Measurements from ENCODE around the gene DACH1.

The DACH1 gene

DNA sequence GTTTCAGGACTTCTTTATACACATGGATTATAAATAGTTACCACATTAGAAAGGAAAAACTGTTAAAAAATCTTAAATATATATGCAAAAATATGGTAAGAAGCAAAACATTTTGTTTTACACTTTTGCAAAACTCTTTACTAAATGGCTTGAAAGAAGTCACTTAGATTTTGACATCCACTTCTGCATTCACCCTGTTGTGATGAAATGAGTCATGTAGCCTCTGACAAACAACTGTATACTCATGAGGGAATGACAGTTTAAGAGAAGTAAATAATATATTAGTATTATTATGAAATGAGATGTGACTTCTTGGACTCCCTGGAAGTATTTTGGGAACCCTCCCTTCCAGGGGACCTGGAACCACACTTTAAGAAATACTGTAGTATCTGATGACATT lies 275.6 kb downstream of the DACH1 start:
- DNase-seq (ENCODE audit: low spot score), result no peak
- TF ChIP-seq, protein P1, sequence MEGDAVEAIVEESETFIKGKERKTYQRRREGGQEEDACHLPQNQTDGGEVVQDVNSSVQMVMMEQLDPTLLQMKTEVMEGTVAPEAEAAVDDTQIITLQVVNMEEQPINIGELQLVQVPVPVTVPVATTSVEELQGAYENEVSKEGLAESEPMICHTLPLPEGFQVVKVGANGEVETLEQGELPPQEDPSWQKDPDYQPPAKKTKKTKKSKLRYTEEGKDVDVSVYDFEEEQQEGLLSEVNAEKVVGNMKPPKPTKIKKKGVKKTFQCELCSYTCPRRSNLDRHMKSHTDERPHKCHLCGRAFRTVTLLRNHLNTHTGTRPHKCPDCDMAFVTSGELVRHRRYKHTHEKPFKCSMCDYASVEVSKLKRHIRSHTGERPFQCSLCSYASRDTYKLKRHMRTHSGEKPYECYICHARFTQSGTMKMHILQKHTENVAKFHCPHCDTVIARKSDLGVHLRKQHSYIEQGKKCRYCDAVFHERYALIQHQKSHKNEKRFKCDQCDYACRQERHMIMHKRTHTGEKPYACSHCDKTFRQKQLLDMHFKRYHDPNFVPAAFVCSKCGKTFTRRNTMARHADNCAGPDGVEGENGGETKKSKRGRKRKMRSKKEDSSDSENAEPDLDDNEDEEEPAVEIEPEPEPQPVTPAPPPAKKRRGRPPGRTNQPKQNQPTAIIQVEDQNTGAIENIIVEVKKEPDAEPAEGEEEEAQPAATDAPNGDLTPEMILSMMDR (IDR thresholded peaks at IDR 0.05; ENCODE audit: borderline replicate concordance, control extremely low read depth, extremely low read depth, insufficient read depth, missing control alignments), result no peak
- in situ Hi-C loops (cut with MboI; ENCODE audit: low sequenced_read_pairs, unreplicated experiment), result no loop called here

DNA sequence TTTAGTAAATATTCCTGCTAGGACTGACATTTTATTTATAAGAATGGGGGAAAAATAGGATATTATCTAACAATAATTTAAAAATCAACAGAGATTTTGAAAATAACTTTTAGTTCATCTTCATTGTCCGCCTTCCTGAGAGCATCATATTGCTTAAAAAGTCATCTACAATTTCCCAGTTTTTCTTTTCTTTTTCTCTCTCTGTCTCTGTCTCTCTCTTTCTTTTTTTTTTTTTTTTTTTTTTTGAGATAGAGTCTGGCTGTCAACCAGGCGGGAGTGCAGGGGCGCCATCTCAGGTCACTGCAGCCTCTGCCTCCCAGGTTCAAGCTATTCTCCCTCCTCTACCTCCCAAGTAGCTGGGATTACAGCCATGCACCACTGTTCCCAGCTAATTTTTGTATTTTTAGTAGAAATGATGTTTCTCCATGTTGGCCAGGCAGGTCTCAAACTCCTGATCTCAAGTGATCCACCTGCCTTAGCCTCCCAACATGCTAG lies 276.3 kb downstream of the DACH1 start:
- in situ Hi-C loops (cut with MboI; ENCODE audit: low sequenced_read_pairs, unreplicated experiment), result no loop called here
- TF ChIP-seq, protein P1 (IDR thresholded peaks at IDR 0.05; ENCODE audit: borderline replicate concordance, control extremely low read depth, extremely low read depth, insufficient read depth, missing control alignments), result no peak
- DNase-seq (ENCODE audit: low spot score), result no peak

- no peak for DNase-seq (ENCODE audit: low spot score)
- TF ChIP-seq, protein P1 (IDR thresholded peaks at IDR 0.05; ENCODE audit: borderline replicate concordance, control extremely low read depth, extremely low read depth, insufficient read depth, missing control alignments), result no peak
- in situ Hi-C loops (cut with MboI; ENCODE audit: low sequenced_read_pairs, unreplicated experiment), result no loop called here
These were observed 278.0 kb downstream of the DACH1 start for GRCh38 chr13:71589032-71589431.

DNA sequence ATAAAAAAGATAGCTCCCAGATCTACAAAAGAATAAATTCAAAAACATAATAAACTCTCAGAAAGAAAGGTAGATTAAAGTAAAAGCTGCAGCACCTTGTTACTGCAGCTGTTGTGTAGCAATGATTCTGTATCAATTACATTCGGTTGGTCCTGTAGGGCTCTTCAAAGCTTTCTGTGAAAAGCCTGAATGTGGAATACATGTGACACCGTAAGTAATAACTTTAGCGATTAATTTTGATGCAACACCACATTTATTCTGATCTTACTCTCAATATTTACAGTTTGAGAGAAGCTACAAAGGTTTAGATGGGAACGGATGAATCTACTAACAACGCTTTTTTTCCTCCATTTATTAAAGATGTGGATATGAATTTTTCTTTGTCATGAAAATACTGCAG lies 279.2 kb downstream of the DACH1 start:
- in situ Hi-C loops (cut with MboI; ENCODE audit: low sequenced_read_pairs, unreplicated experiment), result no loop called here
- no peak for DNase-seq (ENCODE audit: low spot score)
- TF ChIP-seq, protein P1 (IDR thresholded peaks at IDR 0.05; ENCODE audit: borderline replicate concordance, control extremely low read depth, extremely low read depth, insufficient read depth, missing control alignments), result no peak

DNA sequence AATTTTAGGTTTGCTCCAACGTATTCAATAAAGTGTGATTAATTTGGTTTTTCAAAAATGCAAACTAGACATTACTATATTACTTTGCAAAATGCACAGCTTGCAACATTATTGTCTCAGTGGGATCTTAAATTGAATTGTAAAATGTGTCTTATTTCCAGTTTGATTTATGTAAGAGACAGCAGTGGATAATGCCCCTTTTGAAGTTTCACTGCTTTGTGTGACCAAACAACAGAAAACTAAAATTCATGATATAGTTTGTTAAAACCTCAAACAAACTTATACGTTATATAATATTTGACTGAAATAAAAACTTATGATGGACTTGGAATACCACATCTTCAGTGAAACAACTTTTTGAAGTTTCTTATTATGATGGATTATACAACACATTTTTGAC lies 279.8 kb downstream of the DACH1 start:
- no peak for DNase-seq (ENCODE audit: low spot score)
- in situ Hi-C loops (cut with MboI; ENCODE audit: low sequenced_read_pairs, unreplicated experiment), result no loop called here
- TF ChIP-seq, protein P1 (IDR thresholded peaks at IDR 0.05; ENCODE audit: borderline replicate concordance, control extremely low read depth, extremely low read depth, insufficient read depth, missing control alignments), result no peak

DNA sequence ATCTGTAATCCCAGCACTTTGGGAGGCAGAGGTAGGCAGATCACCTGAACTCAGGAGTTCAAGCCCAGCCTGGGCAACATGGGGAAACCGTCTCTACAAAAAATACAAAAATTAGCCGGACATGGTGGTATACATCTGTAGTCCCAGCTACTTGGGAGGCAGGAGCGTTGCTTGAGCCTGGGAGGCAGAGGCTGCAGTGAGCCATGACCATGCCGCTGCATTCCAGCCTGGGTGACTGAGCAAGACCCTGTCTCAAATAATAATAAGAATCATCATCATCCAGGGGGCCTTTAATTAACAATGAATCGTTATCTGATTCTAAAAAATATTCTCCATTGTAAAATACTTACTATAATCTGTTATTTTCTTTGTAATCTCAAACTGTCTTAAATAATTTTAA lies 283.4 kb downstream of the DACH1 start:
- in situ Hi-C loops (cut with MboI; ENCODE audit: low sequenced_read_pairs, unreplicated experiment), result no loop called here
- TF ChIP-seq, protein P1 (IDR thresholded peaks at IDR 0.05; ENCODE audit: borderline replicate concordance, control extremely low read depth, extremely low read depth, insufficient read depth, missing control alignments), result no peak
- no peak for DNase-seq (ENCODE audit: low spot score)

GRCh38 chr13:71580614-71581013 lies 286.4 kb downstream of the DACH1 start:
- TF ChIP-seq, protein P1 (IDR thresholded peaks at IDR 0.05; ENCODE audit: borderline replicate concordance, control extremely low read depth, extremely low read depth, insufficient read depth, missing control alignments), result no peak
- in situ Hi-C loops (cut with MboI; ENCODE audit: low sequenced_read_pairs, unreplicated experiment), result no loop called here
- no peak for DNase-seq (ENCODE audit: low spot score)
